ENCODE measurements around the gene SCARB2.

- TF ChIP-seq CTCF (optimal IDR thresholded peaks at IDR 0.05 in 1 of 3, IDR thresholded peaks at IDR 0.05 in 1 of 3, conservative IDR thresholded peaks at IDR 0.05 in 1 of 3; ENCODE audit: extremely low read depth in 1 of 3, insufficient read depth in 2 of 3, low read length in 3 of 3), result no peak
- no peak for TF ChIP-seq EZH2 (IDR thresholded peaks at IDR 0.05; ENCODE audit: low read length)
Observed at GRCh38 chr4:76260571-76260970, 46.9 kb upstream of the SCARB2 start.

All from keratinocyte (primary cell).